ENCODE data around the gene STK11.

The STK11 gene

DNA sequence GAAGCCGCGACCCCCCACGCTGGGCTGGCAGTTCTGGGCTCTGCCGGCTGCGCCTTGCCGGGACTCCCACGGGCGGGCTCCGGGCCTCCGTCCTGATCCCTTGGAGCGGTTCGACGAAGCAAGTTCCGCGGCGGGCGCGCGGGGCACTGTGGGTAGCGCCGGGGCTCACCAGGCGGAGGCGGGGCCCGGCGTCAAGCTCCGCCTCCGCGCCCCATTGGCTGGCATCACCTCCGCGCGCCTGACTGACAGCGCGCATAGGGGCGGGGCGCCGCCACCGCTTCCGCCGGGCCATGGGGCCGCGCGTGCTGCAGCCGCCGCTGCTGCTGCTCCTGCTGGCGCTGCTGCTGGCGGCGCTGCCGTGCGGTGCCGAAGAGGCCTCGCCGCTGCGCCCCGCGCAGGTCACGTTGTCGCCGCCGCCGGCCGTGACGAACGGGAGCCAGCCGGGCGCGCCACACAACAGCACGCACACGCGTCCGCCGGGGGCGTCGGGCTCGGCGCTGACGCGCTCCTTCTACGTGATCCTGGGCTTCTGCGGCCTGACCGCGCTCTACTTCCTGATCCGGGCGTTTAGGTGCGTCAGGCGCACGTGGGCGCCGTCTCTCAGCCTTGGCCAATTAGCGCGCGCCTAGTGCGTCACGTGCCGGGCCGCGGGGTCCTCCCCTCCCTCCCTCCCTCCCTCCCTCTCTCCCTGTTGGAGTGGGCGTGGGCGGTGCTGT, 69.8 kb downstream of the STK11 start, which contains the start of gene FAM174C:
TSS of gene FAM174C (plus strand) at position 271 of the 716 bp plus-strand sequence. CDS start at position 291, 20 bp downstream.
- peak; percentile 94 for DNase-seq

DNA sequence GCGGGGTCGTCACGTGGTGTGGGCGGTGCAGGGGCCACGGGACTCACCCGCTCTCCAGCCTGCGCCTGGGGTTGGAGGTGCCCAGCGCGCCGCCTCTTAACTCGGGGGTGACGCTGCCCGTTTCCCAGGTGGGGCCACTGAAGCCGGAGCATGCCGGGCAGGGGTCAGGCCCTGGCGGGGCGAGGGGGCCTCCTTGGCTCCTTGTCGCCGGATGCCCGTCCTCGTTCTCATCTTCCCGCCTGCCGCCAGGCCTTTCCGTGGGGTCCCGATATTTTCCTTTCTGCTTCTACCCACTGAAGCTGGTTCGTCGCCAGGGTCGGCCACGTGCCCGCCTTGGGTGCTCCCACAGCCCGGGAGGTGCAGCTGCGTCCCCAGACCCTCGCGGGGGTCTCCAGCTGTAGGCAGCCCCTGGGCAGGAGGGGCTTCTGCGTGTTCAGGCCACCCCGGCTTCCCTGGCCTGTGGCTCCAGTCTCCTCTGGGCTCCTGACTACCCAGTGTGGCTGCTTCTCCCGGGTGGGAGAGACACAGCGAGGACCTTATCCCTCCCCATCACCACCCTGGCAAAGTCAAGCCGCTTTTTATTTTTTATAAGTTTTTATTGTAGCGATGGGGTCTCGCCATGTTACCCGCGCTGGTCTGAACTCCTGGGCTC, 70.5 kb downstream of the STK11 start:
- no peak for DNase-seq

- no peak for DNase-seq
Observed at GRCh38 chr19:1276628-1277022, 71.0 kb downstream of the STK11 start.

DNA sequence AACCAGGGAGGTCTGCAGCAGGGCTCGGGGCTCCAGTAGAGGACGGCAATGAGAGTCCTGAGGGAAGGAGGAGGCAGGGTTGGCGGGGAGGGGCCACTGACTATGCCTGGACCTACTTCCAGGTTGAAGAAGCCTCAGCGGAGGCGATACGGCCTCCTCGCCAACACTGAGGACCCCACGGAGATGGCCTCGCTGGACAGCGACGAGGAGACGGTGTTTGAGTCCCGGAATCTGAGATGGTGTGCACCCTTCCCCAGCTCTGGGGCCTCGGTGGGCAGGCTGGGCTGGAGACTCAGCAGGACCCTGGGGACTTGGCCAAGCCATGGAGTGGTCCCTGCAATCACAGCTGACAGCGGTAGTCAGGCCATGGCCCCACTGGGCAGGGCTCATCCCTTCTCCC, 71.5 kb downstream of the STK11 start:
- no peak for DNase-seq

Measured in NCI-H774 (cell line).